GM12864 (cell line): ENCODE results near the gene IGSF6.

Experiments
- DNase-seq: peaks from one replicate; pipeline ENCODE4 v3.0.0-alpha.2; 2011; ENCODE audit warnings: low read depth
- H3K4me3 ChIP-seq: 2 replicates; pipeline ENCODE4 v1.5.1; 2011; ENCODE audit warnings: mild to moderate bottlenecking, low read depth, low read length, control low read depth
- CTCF ChIP-seq: IDR thresholded peaks from 2 replicates; pipeline ENCODE4 v1.5.1; 2011; ENCODE audit warnings: low read depth, mild to moderate bottlenecking, moderate library complexity, low read length, control low read depth, inconsistent platforms; ENCODE audit errors: missing control alignments

Gene IGSF6

DNA sequence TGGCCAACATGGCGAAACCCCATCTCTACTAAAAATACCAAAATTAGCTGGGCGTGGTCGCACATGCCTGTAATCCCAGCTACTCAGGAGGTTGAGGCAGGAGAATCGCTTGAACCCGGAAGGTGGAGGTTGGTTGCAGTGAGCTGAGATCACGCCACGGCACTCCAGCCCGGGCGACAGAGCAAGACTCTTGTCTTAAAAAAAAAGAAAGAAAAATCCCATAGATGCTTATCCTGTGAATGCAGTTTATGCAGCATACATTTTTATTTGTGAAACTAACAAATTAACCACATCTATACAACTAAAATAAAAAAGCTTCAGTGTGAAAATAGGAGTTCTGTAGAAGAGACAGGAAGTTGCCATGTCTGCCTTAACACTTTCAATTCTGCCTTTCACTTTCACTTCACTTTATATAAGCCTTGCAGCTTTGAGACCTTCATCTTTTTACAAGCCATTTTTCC, 7.1 kb downstream of the IGSF6 start:
- peak overlapping the region; percentile 39 for H3K4me3 ChIP-seq
- DNase-seq, result peak; percentile 62
- no peak for TF ChIP-seq CTCF

DNA sequence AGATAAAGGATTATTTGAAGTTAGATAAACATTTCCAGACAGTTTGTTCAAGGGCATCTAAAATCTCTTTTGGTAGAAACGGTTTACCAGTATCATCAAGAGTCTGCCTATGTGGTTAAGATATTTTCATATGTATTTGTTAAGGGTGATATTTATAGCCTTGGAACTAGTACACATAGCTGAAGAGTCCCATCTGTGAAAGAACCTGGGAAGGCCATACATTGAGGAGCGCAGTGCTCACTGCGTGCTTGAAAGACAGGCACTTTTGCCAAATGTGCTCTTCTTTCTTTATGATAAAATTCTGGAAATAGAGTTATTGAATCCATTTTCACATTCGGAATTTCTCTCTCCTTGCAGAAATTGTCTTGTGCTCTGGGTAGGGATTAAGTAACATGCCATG, 7.7 kb downstream of the IGSF6 start:
- H3K4me3 ChIP-seq, result peak overlapping the region; percentile 39; the same call in 1 of the 2 replicates
- TF ChIP-seq CTCF, result no peak
- DNase-seq, result no peak

- DNase-seq, result no peak
- no peak overlapping the region for H3K4me3 ChIP-seq
- TF ChIP-seq CTCF, result no peak
Measured at GRCh38 chr16:21643785-21644184, 8.6 kb downstream of the IGSF6 start.

GRCh38 chr16:21642861-21643260, 9.5 kb downstream of the IGSF6 start:
- TF ChIP-seq CTCF, result no peak
- H3K4me3 ChIP-seq, result no peak overlapping the region

DNA sequence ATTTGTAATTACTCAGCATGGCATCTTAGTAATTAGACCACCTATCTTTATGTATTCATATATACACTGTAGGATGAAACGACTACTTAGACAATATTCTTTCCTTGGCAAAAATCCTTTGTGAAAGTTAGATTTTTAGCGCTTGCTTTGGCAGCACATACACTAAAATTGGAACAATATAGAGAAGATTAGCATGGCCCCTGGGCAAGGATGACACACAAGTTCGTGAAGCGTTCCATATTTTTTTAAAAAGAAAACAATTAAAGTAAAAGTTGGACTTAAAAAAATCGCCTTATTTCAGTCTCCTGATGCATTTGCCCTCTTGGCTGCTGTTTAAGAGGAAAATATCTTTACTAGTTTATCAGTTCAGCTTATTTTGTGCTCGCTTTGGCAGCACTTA, 10.5 kb downstream of the IGSF6 start:
- no peak for TF ChIP-seq CTCF
- H3K4me3 ChIP-seq, result no peak overlapping the region
- DNase-seq, result no peak

More at GRCh38 chr16:21642861-21643260, 9.5 kb downstream of the IGSF6 start:
- no peak for DNase-seq

- no peak overlapping the region for H3K4me3 ChIP-seq
- DNase-seq, result no peak
- no peak for TF ChIP-seq CTCF
Measured at GRCh38 chr16:21639493-21639892, 12.9 kb downstream of the IGSF6 start.

DNA sequence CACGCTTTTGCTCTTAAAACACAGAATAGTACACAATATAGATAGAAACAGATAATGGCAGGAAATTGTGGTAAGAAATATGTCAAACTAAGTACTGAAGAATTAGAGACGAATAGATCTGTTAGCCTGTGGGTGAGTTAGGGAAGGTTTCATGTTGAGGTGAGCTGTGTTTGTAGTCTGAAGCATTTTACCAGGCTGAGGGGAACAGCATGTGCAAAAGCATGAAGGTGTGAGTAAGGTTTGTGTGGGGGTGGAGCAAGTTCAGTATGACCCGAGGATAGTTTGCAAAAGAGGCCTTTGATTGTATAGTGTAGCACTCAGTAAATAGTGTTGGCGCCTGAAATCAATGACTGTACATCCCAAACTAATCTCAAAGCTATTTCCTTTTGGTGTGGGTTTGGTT, 13.8 kb downstream of the IGSF6 start:
- no peak overlapping the region for H3K4me3 ChIP-seq
- no peak for DNase-seq
- TF ChIP-seq CTCF, result no peak
